Measurements from ENCODE around the gene SELENON.

SELENON gene

DNA sequence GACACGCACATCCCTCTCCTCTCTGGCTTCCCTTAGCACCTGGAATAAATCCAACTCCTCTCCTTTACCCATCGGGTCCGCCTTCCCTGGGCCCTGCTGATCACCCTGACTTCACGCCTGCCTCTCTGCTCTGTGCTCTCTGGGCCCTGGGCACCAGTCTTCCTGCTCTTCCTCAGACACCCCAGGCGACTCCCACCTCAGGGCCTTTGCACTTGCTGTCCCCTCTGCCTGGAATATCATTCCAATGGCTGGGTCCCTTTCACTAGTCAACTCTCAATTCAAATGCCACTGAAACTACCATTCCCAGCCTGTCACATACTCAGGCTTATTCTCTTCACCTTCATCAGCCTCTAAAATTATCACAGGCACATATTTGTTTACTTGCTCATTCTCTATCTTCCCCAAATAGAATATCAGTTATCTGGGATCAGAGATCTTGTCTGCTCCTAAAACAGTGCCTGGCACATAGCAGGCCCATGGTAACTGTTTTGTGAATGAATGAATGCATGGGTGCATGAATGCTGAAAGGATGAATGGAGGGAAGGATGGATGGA, 27.2 kb upstream of the SELENON start:
- TF ChIP-seq ZNF747 (tag by site-specific recombination; IDR thresholded peaks at IDR 0.05) (no peak), ZNF404 (tag by site-specific recombination; IDR thresholded peaks at IDR 0.05) (no peak), ZNF366 (tag by site-specific recombination; conservative IDR thresholded peaks at IDR 0.05) (peak; percentile 67), ZNF623 (tag by site-specific recombination; IDR thresholded peaks at IDR 0.05) (peak; percentile 98), GFI1B (tag by site-specific recombination; IDR thresholded peaks at IDR 0.05) (no peak), ZBTB17 (tag by site-specific recombination; IDR thresholded peaks at IDR 0.05) (no peak), GLIS2 (tag by site-specific recombination; IDR thresholded peaks at IDR 0.05) (no peak)
- Histone ChIP-seq H3K4me3 (ENCODE audit: low read depth, low read length) (no peak overlapping the region), H3K27ac (ENCODE audit: extremely low read depth, low read depth, low read length) (no peak overlapping the region), H3K4me1 (ENCODE audit: control insufficient read depth, insufficient read depth, low read length) (peaks cover 25% of the 10 kb centered on the region), H3K9me3 (ENCODE audit: control insufficient read depth, insufficient read depth, low read depth, low read length) (no peaks in the 10 kb centered on the region), H3K36me3 (ENCODE audit: control insufficient read depth in 2 of 2, insufficient read depth in 1 of 2, low read length in 2 of 2) (no peaks in the 10 kb centered on the region)
- ChIA-PET POLR2A (interaction anchor here (1.1 to 1.6 kb wide), 2 partner anchors 14 kb away, joined by 3 to 5 read pairs; no protein-coding TSS in a partner anchor), CTCF (interaction anchor here (0.5 to 1.1 kb wide), 2 partner anchors 29 to 252 kb away, joined by 3 read pairs; no protein-coding TSS in a partner anchor)

DNA sequence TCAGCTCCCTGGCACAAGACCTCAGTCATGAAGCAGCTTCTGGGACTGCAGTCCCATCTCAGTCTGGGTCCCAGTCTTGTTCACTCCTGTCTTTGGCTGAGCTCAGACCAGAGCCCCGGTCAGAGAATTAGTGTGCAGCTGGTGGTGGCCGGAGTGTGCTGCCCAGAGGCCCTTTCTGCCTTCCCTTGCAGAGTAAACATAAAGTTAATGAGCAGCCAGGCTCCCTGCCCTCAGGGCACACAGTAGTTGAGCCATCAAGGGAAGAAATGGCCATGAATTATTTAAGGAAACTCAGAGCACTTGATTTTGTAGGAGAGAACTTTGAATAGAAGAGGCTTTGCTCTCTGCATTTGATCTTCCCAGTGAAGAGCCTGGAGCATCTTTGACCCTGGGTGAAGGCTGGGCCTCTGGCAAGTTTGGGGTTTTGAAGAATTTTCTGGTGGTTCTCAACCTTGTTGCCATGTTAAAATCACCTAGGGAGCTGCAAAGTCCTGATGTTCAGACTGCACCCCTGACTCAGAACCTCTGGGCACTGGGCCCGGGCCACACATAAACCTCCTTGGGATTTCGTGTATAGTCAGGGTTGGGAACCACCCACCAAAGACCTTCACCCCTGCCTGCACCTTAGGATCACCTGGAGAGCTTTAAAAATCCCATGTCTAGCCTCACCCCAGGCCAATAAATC, 26.4 kb upstream of the SELENON start:
- CTCF ChIA-PET: interaction anchor here (0.5 to 1.5 kb wide), 4 partner anchors 22 to 253 kb away, joined by 3 to 4 read pairs (median 3); no protein-coding TSS in a partner anchor
- Histone ChIP-seq H3K36me3 (ENCODE audit: control insufficient read depth in 2 of 2, insufficient read depth in 1 of 2, low read length in 2 of 2) (no peaks in the 10 kb centered on the region), H3K27ac (ENCODE audit: extremely low read depth, low read depth, low read length) (no peak overlapping the region), H3K4me3 (ENCODE audit: low read depth, low read length) (no peak overlapping the region), H3K9me3 (ENCODE audit: control insufficient read depth, insufficient read depth, low read depth, low read length) (no peaks in the 10 kb centered on the region), H3K4me1 (ENCODE audit: control insufficient read depth, insufficient read depth, low read length) (peaks cover 25% of the 10 kb centered on the region)
- POLR2A ChIA-PET: interaction anchor here (1.1 to 1.6 kb wide), 2 partner anchors 14 to 15 kb away, joined by 3 to 5 read pairs; no protein-coding TSS in a partner anchor
- TF ChIP-seq FEZF1 (tag by site-specific recombination; IDR thresholded peaks at IDR 0.05): peak; percentile 42; the same call in 1 of the 2 replicates
- peak; percentile 42; the same call in 1 of the 2 replicates for TF ChIP-seq OSR2 (tag by site-specific recombination; IDR thresholded peaks at IDR 0.05)
- no peak for TF ChIP-seq ZNF202 (tag by site-specific recombination; IDR thresholded peaks at IDR 0.05; ENCODE audit: borderline replicate concordance)

DNA sequence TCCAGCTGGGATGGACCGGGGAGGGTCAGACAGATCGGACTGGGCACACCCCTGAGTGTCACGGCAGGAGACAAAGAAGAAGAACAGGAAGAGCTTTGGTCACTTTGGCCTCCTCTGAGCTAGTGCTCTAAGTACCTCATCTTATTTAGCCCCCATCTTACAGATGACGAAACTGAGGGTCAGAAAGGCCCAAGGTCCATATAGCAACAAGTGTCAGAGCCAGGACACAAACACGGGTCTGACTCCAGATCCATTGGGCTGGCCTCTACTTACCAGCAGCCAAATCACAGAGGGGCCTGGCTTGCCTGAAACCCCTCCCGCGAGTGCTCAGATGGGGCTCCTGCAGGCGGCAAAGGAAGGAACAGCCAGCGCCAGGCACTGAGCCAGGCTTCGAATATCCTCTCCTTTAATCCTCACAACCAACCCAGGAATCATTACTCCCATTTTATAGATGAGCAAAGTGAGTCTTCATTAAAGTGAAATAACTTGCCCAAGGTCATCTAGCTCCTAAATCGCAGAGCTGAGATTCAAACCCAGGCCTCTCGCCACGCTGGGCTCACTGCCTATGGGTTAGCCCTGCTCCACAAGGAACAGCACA, 25.7 kb upstream of the SELENON start:
- no peaks in the 10 kb centered on the region for H3K9me3 ChIP-seq (ENCODE audit: control insufficient read depth, insufficient read depth, low read depth, low read length)
- H3K4me1 ChIP-seq (ENCODE audit: control insufficient read depth, insufficient read depth, low read length): peaks cover 25% of the 10 kb centered on the region
- ChIA-PET POLR2A (interaction anchor here (1.6 kb wide), 1 partner anchor 13 kb away, joined by 5 read pairs; no protein-coding TSS in a partner anchor), CTCF (interaction anchor here (0.6 to 1.5 kb wide), 3 partner anchors 9 to 121 kb away, joined by 3 to 4 read pairs (median 3); no protein-coding TSS in a partner anchor)
- no peak overlapping the region for H3K27ac ChIP-seq (ENCODE audit: extremely low read depth, low read depth, low read length)
- TF ChIP-seq ZNF433 (tag by site-specific recombination; IDR thresholded peaks at IDR 0.05; ENCODE audit: low read depth): no peak
- TF ChIP-seq ZNF341 (tag by site-specific recombination; IDR thresholded peaks at IDR 0.05; ENCODE audit: low read depth): peak; percentile 54
- peak; percentile 81 for TF ChIP-seq SCRT1 (tag by site-specific recombination; IDR thresholded peaks at IDR 0.05; ENCODE audit: borderline replicate concordance)
- no peak for TF ChIP-seq ZNF354C (tag by site-specific recombination; IDR thresholded peaks at IDR 0.05; ENCODE audit: borderline replicate concordance, low read depth)
- TF ChIP-seq ZNF311 (tag by site-specific recombination; IDR thresholded peaks at IDR 0.05; ENCODE audit: borderline replicate concordance): no peak
- TF ChIP-seq, protein P1, sequence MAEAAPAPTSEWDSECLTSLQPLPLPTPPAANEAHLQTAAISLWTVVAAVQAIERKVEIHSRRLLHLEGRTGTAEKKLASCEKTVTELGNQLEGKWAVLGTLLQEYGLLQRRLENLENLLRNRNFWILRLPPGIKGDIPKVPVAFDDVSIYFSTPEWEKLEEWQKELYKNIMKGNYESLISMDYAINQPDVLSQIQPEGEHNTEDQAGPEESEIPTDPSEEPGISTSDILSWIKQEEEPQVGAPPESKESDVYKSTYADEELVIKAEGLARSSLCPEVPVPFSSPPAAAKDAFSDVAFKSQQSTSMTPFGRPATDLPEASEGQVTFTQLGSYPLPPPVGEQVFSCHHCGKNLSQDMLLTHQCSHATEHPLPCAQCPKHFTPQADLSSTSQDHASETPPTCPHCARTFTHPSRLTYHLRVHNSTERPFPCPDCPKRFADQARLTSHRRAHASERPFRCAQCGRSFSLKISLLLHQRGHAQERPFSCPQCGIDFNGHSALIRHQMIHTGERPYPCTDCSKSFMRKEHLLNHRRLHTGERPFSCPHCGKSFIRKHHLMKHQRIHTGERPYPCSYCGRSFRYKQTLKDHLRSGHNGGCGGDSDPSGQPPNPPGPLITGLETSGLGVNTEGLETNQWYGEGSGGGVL (tag by site-specific recombination; IDR thresholded peaks at IDR 0.05): no peak
- TF ChIP-seq ZNF37A (tag by site-specific recombination; IDR thresholded peaks at IDR 0.05): no peak
- no peak for TF ChIP-seq ZNF768 (tag by site-specific recombination; IDR thresholded peaks at IDR 0.05)
- peak; percentile 85 for TF ChIP-seq SCRT2 (tag by site-specific recombination; IDR thresholded peaks at IDR 0.05)
- no peaks in the 10 kb centered on the region for H3K36me3 ChIP-seq (ENCODE audit: control insufficient read depth in 2 of 2, insufficient read depth in 1 of 2, low read length in 2 of 2)
- H3K4me3 ChIP-seq (ENCODE audit: low read depth, low read length): no peak overlapping the region

Measured in HEK293 (cell line).